Right lung (tissue), 5 donors: ENCODE results near the gene KIRREL1. TPM values are rescaled to one million over a fixed set of nuclear protein-coding genes. Genes with fewer than 3 reads are reported as not detected.
A peak's percentile ranks its signal among the peaks of the same experiment; 100 is the strongest.

Experiments used
- DNase-seq, 2 donors: peaks; one replicate each; pipeline ENCODE4 v3.0.0-alpha.2; 2013
- polyA plus RNA-seq, 5 donors: library from polyadenylated mRNA; unstranded; fragments of 120-200 nt; gene quantifications; one replicate each; pipeline versions ENCODE4 v1.2.1 to v1.2.3, GENCODE V29; 2013; ENCODE audit warnings: inconsistent platforms in 1 of 5, low replicate concordance in 1 of 5; ENCODE audit not compliant: insufficient read length in 5 of 5, insufficient read depth in 1 of 5

The KIRREL1 gene
- polyA plus RNA-seq, 5 donors = 43.3 to 61.9 (median 47.8) TPM

DNA sequence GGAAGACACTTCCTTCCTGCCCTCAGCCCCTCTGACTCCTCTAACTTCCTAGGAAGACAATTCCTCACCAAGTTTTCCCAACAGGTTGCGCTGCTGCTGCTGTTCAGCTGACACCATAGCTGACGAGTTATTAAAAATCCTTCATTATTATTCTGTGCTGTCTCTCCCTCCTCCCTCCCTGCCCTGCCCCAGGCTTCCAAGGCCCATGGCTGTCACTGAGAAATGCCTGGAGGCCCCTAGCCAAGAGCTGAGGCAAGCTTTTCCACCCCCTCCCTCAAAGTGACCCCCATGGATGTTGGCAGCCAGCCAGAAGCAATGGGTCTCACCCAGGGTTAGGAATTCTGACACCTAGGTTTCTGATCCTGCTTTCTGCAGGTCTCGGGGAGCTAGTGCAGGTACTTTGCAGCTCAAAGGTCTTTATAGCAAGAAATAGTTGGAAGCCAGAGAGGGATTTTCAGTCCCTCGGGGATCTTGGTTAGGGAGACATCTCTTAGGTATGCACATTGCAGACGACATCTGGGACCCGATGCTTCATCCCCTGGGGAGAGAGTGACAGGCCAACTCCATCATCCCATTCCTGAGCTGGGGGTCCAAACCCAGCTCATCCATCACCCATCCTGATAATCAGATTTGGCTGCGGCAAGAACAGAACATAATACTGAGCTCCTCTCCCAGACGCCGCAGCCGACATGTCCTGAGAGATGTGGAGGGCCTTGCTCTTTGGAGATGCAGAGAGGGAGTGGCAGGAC lies 65.0 kb downstream of the KIRREL1 start:
- DNase-seq = no peak

GRCh38 chr1:158059984-158060383 lies 66.5 kb downstream of the KIRREL1 start:
- peak; percentile 42 to 55 for DNase-seq

GRCh38 chr1:158062174-158062573 lies 68.7 kb downstream of the KIRREL1 start:
- DNase-seq = no peak

GRCh38 chr1:158067662-158068061 lies 74.2 kb downstream of the KIRREL1 start:
- no peak for DNase-seq

DNA sequence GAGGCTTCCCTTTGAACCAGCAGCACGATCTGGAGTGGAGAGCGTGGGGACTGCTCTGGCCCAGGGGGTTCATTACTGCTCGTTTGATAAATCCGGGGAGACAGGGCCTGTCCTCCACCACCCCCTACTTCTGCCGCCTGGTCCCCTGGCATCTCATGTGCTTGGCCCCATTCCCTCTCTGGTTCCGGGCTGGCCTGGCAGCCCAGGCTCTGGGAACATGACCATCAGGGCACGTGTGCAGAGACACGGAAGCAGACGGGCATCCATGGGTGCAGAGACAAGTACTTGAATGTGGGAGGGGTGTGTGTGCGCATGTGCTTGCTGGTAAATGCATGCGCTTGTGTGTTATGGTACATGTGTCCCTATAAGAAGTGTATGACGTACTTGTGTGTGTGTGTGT lies 75.5 kb downstream of the KIRREL1 start:
- no peak for DNase-seq

GRCh38 chr1:158071138-158071537 lies 77.7 kb downstream of the KIRREL1 start:
- no peak for DNase-seq

DNA sequence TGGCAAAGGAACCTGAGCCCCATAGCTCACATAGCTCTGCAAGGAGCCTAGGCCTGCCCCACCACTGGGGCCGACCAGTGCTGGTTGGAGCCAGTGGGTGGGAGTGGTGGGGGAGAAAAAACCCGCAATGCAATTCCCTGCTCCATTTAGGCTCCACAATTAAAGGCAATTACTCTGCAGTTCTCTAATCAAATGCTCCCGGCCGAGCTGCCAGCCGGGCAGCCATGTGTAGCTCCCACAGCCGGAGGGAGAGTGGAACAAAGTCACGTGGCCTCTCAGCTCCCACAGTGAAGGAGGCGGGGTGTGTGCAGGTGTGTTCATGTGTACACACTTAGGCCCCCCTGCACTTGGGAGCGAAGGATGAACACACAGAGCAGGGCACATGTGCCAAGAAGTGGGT lies 81.6 kb downstream of the KIRREL1 start:
- no peak for DNase-seq

- no peak for DNase-seq
Measured at GRCh38 chr1:158076441-158076840, 83.0 kb downstream of the KIRREL1 start.

DNA sequence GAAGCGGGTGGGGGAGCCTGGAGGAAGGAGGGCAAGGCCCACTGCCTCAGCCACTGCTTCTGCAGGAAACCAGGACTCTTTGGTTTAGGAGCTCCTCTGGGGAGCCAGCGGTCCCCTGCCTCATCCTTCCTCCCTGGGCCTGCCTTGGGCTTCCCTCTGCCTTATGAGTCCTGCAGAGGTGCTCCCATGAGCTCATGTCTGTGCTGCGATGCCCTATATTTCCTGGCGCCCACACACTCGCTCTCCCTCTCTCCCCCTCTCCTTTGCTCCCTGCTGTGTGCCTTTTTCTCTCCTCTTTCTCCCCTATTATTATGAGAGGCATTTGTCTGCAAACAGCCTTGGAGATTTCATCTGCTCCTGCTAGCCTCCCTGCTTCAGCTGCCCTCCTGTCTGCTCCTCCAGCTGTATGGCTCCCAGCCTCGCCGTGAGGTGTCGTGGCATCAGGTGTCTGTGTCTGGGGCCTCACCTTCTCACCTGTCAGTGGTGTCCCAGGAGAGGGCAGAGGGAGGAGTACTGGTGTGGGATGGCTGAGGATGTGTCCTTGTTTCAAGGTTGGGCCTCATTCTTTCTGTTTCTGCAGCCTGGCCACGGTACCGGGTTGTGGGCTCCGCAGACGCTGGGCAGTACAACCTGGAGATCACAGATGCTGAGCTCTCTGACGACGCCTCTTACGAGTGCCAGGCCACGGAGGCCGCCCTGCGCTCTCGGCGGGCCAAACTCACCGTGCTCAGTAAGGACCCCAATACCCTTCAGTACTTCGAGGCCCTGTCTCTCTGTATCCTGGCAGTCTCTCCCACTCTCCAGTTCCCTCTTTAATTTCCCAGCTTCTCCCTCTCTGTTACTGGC lies 84.2 kb downstream of the KIRREL1 start:
- no peak for DNase-seq

GRCh38 chr1:158078569-158079080 lies 85.2 kb downstream of the KIRREL1 start:
- no peak for DNase-seq

DNA sequence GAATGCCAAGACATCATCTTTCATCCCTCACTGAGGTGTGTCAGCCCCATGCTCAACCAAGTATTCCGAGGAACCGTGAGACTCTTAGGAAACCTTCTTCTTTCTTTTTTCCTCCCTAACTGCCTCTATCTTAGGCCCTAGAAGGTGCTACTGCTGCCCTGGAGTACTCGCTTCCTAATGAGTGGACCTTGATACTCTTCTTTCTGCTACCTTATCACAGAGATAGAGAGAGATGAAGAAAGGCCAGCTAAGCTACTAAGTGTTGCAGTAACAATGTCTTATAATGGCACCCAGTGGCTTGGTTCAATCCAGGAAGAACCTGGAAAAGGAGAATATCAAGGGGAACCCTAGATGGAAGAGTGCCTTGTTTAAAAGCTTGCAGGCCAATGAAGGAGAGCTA lies 86.6 kb downstream of the KIRREL1 start:
- DNase-seq = no peak

- no peak for DNase-seq
Measured at GRCh38 chr1:158084336-158084735, 90.9 kb downstream of the KIRREL1 start.

DNA sequence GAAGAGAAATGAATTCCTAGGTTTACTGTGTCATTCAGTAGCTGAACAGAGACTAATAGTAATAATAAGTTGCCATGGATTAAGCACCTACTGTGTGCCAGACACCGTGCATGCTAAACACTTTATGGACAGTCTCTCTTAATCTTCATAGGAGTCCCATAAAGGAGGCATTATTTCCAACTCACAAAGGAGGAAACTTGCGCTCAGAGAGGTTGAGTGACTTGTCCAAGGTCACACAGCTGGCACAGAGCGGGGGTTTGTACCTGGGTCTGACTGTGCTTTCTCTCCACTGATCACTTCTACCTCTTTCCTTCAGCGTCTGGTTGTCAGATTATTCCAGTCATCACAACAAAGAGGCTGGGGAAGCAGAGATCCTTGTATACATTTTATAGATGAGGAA lies 91.3 kb downstream of the KIRREL1 start:
- no peak for DNase-seq

DNA sequence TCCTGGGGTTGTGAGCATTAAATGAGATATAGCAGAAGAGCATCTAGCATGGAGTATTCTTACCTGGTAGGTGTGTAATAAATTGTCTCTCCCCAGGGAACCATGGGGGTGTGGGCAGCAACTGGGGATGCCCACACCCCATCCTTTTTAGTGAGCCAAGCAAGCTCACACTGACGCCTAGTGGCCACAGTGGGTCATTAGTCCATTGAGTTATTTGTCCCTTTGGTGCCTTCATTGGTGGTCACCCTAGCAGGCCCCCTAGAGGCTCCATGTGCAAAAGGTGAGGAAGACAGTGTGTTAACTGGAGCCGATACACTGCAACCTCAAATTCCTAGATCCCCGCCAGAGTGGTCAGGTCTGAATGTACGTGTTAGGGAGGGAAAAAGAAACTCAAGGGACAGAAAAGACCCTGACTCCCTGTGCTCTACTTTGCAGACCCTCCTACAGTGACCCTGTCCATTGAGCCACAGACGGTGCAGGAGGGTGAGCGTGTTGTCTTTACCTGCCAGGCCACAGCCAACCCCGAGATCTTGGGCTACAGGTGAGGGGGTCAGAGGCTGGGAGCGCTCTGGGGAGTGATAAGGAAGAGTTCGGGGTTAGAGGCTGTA lies 94.0 kb downstream of the KIRREL1 start:
- DNase-seq = peak; percentile 56 to 74

DNA sequence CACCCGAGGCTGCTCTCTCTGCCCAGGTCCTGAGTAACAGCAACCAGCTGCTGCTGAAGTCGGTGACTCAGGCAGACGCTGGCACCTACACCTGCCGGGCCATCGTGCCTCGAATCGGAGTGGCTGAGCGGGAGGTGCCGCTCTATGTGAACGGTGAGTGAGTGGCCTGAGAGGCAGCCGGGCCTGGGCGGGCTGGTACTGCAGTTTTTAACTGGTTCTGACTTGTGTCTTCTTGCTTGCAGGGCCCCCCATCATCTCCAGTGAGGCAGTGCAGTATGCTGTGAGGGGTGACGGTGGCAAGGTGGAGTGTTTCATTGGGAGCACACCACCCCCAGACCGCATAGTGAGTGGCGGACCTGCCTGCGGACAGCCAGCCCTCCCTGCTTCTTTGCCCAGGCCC lies 96.0 kb downstream of the KIRREL1 start:
- DNase-seq = no peak

- no peak for DNase-seq
Measured at GRCh38 chr1:158089925-158090637, 96.6 kb downstream of the KIRREL1 start.

GRCh38 chr1:158093376-158093775 lies 99.9 kb downstream of the KIRREL1 start:
- DNase-seq = no peak

DNA sequence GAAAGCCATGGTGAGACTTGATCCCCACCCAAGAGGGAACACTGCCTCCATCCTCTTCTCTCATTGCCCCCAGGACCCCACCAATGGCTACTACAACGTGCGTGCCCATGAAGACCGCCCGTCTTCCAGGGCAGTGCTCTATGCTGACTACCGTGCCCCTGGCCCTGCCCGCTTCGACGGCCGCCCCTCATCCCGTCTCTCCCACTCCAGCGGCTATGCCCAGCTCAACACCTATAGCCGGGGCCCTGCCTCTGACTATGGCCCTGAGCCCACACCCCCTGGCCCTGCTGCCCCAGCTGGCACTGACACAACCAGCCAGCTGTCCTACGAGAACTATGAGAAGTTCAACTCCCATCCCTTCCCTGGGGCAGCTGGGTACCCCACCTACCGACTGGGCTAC lies 101.1 kb downstream of the KIRREL1 start:
- no peak for DNase-seq

DNA sequence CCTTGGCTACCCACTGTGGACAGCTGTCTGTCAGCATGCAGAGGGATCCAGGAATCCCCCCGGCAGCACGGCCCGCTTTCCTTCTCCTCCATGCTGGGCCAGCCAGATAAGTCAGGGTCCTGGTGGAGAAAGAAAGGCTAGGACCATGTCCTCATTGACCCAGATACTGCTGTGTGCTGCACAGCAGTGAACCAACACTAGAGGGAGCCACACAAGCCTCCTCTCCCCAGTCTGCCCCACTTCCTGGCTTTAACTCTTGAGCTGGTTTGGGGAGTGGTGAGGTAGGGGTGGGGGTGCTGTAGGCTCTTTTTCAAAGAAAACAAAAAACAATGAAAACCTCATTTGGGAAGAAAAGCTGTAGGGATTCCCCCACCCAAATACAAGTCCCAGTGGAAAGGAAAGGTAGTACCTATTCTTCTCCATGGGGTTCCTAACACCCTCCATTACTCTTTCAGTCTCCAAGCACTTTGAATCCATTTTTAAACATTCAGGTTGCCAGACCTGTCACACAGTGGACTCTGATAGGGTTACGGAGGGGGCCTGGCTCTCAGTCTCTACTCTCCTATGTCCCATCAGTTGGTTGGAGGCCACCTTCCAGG lies 102.4 kb downstream of the KIRREL1 start:
- no peak for DNase-seq

DNA sequence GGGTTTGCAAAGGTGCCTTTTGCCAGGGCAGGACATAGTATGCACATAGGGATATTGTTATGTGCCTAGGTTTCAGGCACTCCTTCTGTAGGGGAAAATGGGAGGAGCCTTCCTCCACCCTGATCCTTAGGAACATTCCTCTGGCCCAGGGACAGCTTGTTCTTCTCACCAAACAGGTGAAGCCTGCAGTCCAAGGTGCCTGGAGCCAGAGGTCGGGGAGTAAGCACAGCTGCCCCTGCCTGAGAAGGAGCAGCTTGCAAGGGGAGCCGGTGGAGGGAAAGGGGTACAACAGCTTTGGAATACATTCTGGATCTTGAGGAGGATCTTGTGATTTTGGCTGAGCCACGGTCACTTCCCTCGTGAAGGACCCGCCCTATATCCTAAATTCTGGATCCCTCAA lies 104.8 kb downstream of the KIRREL1 start:
- no peak for DNase-seq

DNA sequence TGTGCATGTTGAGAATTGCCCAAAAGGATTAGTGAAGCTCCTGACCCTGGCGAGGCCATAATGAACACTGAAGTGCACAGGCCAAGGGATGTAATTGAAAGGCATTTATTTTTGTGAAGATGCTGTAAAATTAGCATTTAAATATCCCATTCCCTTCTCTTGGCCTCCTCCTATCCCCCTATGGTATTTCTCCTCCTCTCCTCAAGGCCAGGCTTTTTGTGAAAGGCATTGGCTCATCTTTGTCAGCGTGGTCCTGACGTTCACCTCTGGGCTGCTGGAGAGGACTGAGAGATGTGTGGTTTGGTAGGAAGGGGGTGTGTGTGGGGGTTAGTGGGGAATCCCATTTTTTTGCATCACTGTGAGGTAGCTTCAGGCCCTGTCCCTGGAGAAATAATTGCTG lies 105.7 kb downstream of the KIRREL1 start:
- no peak for DNase-seq
